IMR-90 (cell line): ENCODE measurements around the gene KMT2C. TPM values are rescaled to one million over a fixed set of nuclear protein-coding genes. Genes with fewer than 3 reads are reported as not detected.

Source experiments
- ATAC-seq: fragments of 200-7000 bp; cut with Tn5 transposase; 2 replicates; pipeline ENCODE4 v1.9.1; 2020; ENCODE audit warnings: low read depth, mild to moderate bottlenecking, moderate library complexity
- BruUV-seq: library from RNA; stranded (reverse); fragments of 400-500 nt; replicated peaks from 2 replicates; lab custom pipeline; 2021; lab: Mats Ljungman, UMichigan
- CTCF ChIA-PET: fragments of 300-600 bp; formaldehyde crosslinking; extraction: SDS; loops from one replicate; lab custom pipeline; 2021; ENCODE audit warnings: antibody characterized with exemption; lab: Yijun Ruan, JAX
- POLR2A ChIA-PET: fragments of 300-600 bp; sonication (Branson Sonifier 250); formaldehyde crosslinking; loops from one replicate; lab custom pipeline; 2022; ENCODE audit warnings: antibody characterized with exemption; ENCODE audit not compliant: unreplicated experiment; lab: Charles Lee
- DNase-seq: peaks from one replicate; pipeline ENCODE4 v3.0.0; 2013
- H2AFZ ChIP-seq: replicated peaks from 2 replicates; pipeline ENCODE3; 2013; ENCODE audit warnings: low read length, mild to moderate bottlenecking; ENCODE audit not compliant: poor library complexity
- H2AK5ac ChIP-seq: 2 replicates; pipeline ENCODE4 v1.6.1; 2013; ENCODE audit warnings: low read depth, low read length, inconsistent platforms
- H2AK9ac ChIP-seq: replicated peaks from 2 replicates; pipeline ENCODE3; 2013; ENCODE audit warnings: mild to moderate bottlenecking, low read depth, low read length, moderate library complexity; ENCODE audit not compliant: poor library complexity
- H2BK120ac ChIP-seq: 2 replicates; pipeline ENCODE4 v1.6.1; 2013; ENCODE audit warnings: low read depth, low read length, inconsistent platforms
- H2BK15ac ChIP-seq: 3 replicates; pipeline ENCODE4 v1.6.1; 2013; ENCODE audit warnings: low read depth, low read length, inconsistent platforms
- H2BK20ac ChIP-seq: 2 replicates; pipeline ENCODE4 v1.6.1; 2013; ENCODE audit warnings: low read depth, mild to moderate bottlenecking, inconsistent platforms, low read length, moderate library complexity
- H2BK5ac ChIP-seq: 2 replicates; pipeline ENCODE4 v1.6.1; 2013; ENCODE audit warnings: mild to moderate bottlenecking, low read depth, low read length, inconsistent platforms; ENCODE audit not compliant: poor library complexity, severe bottlenecking
- H3K14ac ChIP-seq: replicated peaks from 2 replicates; pipeline ENCODE4 v1.6.1; 2013; ENCODE audit warnings: low read depth, low read length, inconsistent platforms
- H3K18ac ChIP-seq: 2 replicates; pipeline ENCODE4 v1.6.1; 2013; ENCODE audit warnings: low read depth, low read length, control low read depth
- H3K23ac ChIP-seq: 2 replicates; pipeline ENCODE4 v1.6.1; 2013; ENCODE audit warnings: low read depth, low read length, inconsistent platforms
- H3K27ac ChIP-seq: 2 replicates; pipeline ENCODE4 v1.5.1; 2013; ENCODE audit warnings: mild to moderate bottlenecking, control low read depth, low read length; ENCODE audit not compliant: insufficient read depth
- H3K27me3 ChIP-seq: 2 replicates; pipeline ENCODE4 v1.6.1; 2013; ENCODE audit warnings: low read length; ENCODE audit not compliant: control insufficient read depth, insufficient read depth
- H3K36me3 ChIP-seq: 2 replicates; pipeline ENCODE4 v1.6.1; 2013; ENCODE audit warnings: low read length, mixed read lengths; ENCODE audit not compliant: control insufficient read depth, insufficient read depth
- H3K4ac ChIP-seq: 2 replicates; pipeline ENCODE4 v1.6.1; 2013; ENCODE audit warnings: low read depth, low read length, inconsistent platforms
- H3K4me1 ChIP-seq: 2 replicates; pipeline ENCODE4 v1.6.1; 2013; ENCODE audit warnings: low read length, mixed read lengths; ENCODE audit not compliant: control insufficient read depth, insufficient read depth
- H3K4me2 ChIP-seq: 2 replicates; pipeline ENCODE4 v1.6.1; 2013; ENCODE audit warnings: low read depth, mild to moderate bottlenecking, control low read depth, low read length, moderate library complexity
- H3K4me3 ChIP-seq: 2 replicates; pipeline ENCODE4 v1.5.1; 2013; ENCODE audit warnings: low read depth, mild to moderate bottlenecking, control low read depth, low read length, moderate library complexity; ENCODE audit not compliant: insufficient read depth
- H3K56ac ChIP-seq: 2 replicates; pipeline ENCODE4 v1.6.1; 2013; ENCODE audit warnings: low read length, inconsistent platforms; ENCODE audit not compliant: insufficient read depth; ENCODE audit errors: extremely low read depth
- H3K79me1 ChIP-seq, 2 experiments: 2 replicates each; pipeline ENCODE4 v1.6.1; 2013; ENCODE audit warnings: low read length in 2 of 2, inconsistent platforms in 1 of 2, low read depth in 1 of 2
- H3K9ac ChIP-seq: 2 replicates; pipeline ENCODE4 v1.6.1; 2013; ENCODE audit warnings: low read depth, low read length, control low read depth
- H3K9me1 ChIP-seq: 2 replicates; pipeline ENCODE4 v1.6.1; 2013; ENCODE audit warnings: low read length, inconsistent platforms; ENCODE audit not compliant: insufficient read depth
- H3K9me3 ChIP-seq: 2 replicates; pipeline ENCODE4 v1.6.1; 2013; ENCODE audit warnings: low read length; ENCODE audit not compliant: control insufficient read depth, insufficient read depth
- H4K20me1 ChIP-seq: 2 replicates; pipeline ENCODE4 v1.6.1; 2013; ENCODE audit warnings: low read length, inconsistent platforms; ENCODE audit not compliant: insufficient read depth
- H4K5ac ChIP-seq: 2 replicates; pipeline ENCODE4 v1.6.1; 2013; ENCODE audit warnings: mild to moderate bottlenecking, low read depth, low read length, control low read depth
- H4K8ac ChIP-seq, 2 experiments: 2 replicates each; pipeline ENCODE4 v1.6.1; 2013; ENCODE audit warnings: low read depth in 2 of 2, low read length in 2 of 2, control low read depth in 1 of 2, inconsistent platforms in 1 of 2
- H4K91ac ChIP-seq: 2 replicates; pipeline ENCODE4 v1.6.1; 2013; ENCODE audit warnings: low read depth, low read length, inconsistent platforms; ENCODE audit not compliant: insufficient read depth
- BHLHE40 ChIP-seq: fragments of 150-350 bp; IDR thresholded peaks from 2 replicates; pipeline ENCODE4 v1.6.1; 2016; ENCODE audit warnings: mild to moderate bottlenecking, low read depth, low read length
- CEBPB ChIP-seq: IDR thresholded peaks from 2 replicates; pipeline ENCODE4 v1.6.1; 2012; ENCODE audit warnings: low read depth, low read length, improper control_type of control experiment
- CHD1 ChIP-seq: IDR thresholded peaks from 2 replicates; pipeline ENCODE4 v1.6.1; 2012; ENCODE audit warnings: low read depth, low read length, improper control_type of control experiment
- CTCF ChIP-seq: conservative IDR thresholded peaks from 2 replicates; pipeline ENCODE4 v1.5.1; 2012; ENCODE audit warnings: mild to moderate bottlenecking, low read depth, low read length, improper control_type of control experiment
- ELK1 ChIP-seq: fragments of 150-350 bp; IDR thresholded peaks from 2 replicates; pipeline ENCODE4 v1.6.1; 2016; ENCODE audit warnings: low read depth, mild to moderate bottlenecking, low read length, moderate library complexity, borderline replicate concordance
- FOS ChIP-seq: fragments of 150-350 bp; IDR thresholded peaks from 2 replicates; pipeline ENCODE4 v1.6.1; 2016; ENCODE audit warnings: low read depth, low read length
- MAFK ChIP-seq: IDR thresholded peaks from 2 replicates; pipeline ENCODE4 v1.6.1; 2012; ENCODE audit warnings: low read depth, low read length, improper control_type of control experiment
- MAZ ChIP-seq: IDR thresholded peaks from 2 replicates; pipeline ENCODE4 v1.6.1; 2012; ENCODE audit warnings: low read depth, mild to moderate bottlenecking, low read length, improper control_type of control experiment, moderate library complexity, borderline replicate concordance
- MXI1 ChIP-seq: IDR thresholded peaks from 2 replicates; pipeline ENCODE4 v1.6.1; 2012; ENCODE audit warnings: low read depth, mild to moderate bottlenecking, low read length, moderate library complexity, borderline replicate concordance
- NFE2L2 ChIP-seq: fragments of 150-350 bp; IDR thresholded peaks from 2 replicates; pipeline ENCODE4 v1.6.1; 2016; ENCODE audit warnings: low read depth, mild to moderate bottlenecking, low read length
- POLR2A ChIP-seq: IDR thresholded peaks from 2 replicates; pipeline ENCODE4 v1.6.1; 2012; ENCODE audit warnings: mild to moderate bottlenecking, low read depth, low read length
- RAD21 ChIP-seq: IDR thresholded peaks from 2 replicates; pipeline ENCODE4 v1.6.1; 2012; ENCODE audit warnings: low read length, improper control_type of control experiment
- RCOR1 ChIP-seq: IDR thresholded peaks from 2 replicates; pipeline ENCODE4 v1.6.1; 2012; ENCODE audit warnings: mild to moderate bottlenecking, low read length, improper control_type of control experiment; ENCODE audit not compliant: insufficient replicate concordance
- RFX5 ChIP-seq: IDR thresholded peaks from 2 replicates; pipeline ENCODE4 v1.8.0; 2012; ENCODE audit warnings: low read depth, mild to moderate bottlenecking, low read length, moderate library complexity
- SMC3 ChIP-seq: fragments of 150-350 bp; IDR thresholded peaks from 2 replicates; pipeline ENCODE4 v1.6.1; 2016; ENCODE audit warnings: low read depth, mild to moderate bottlenecking, antibody characterized with exemption, low read length, moderate library complexity
- USF2 ChIP-seq: fragments of 150-350 bp; IDR thresholded peaks from 2 replicates; pipeline ENCODE4 v1.6.1; 2017; ENCODE audit warnings: mild to moderate bottlenecking, antibody characterized with exemption, low read length, low read depth
- WGBS, 2 experiments: methylation state at CpG; one replicate each; pipeline versions ENCODE4 v1.1.5 to v1.1.7; 2013; ENCODE audit warnings: missing lambda C conversion rate in 2 of 2; ENCODE audit not compliant: insufficient read length in 1 of 2; ENCODE audit errors: extremely low coverage in 2 of 2; 5-methylcytosine and 5-hydroxymethylcytosine counted together
- dilution Hi-C: fragments of 300-500 bp; cut with HindIII; formaldehyde crosslinking; loops from one replicate; pipeline ENCODE4 v1.14.3; 2018; ENCODE audit warnings: low sequenced_read_pairs; ENCODE audit not compliant: unreplicated experiment
- in situ Hi-C: fragments of 300-500 bp; cut with MboI; formaldehyde crosslinking; loops from 3 replicates; pipeline ENCODE4 v1.14.3; 2019; ENCODE audit warnings: low sequenced_read_pairs, inconsistent platforms, mixed read lengths
- intact Hi-C: fragments of 100-400 bp; cut with micrococcal nuclease; formaldehyde crosslinking; loops from 2 replicates; pipeline ENCODE4 v1.10.0; 2022
- polyA plus RNA-seq, 3 experiments: library from polyadenylated mRNA; depleted of rRNA; stranded (reverse); fragments of >200 nt; gene quantifications; 2 replicates each; pipeline ENCODE4 v1.2.3, GENCODE V29; 2012; ENCODE audit warnings: low replicate concordance in 1 of 3
- total RNA-seq: library from RNA; depleted of rRNA; stranded (reverse); fragments of >200 nt; gene quantifications from 2 replicates; pipeline ENCODE4 v1.2.3, GENCODE V29; 2012

The KMT2C gene
- total and polyA plus RNA-seq, 2 of the 4 experiments (the other 2 are of a cell fraction), result 8.0 to 23.3 TPM

- in situ Hi-C loops, result no loop called here
These were observed 123.5 kb downstream of the KMT2C start for GRCh38 chr7:152312316-152312715.

More at GRCh38 chr7:152312316-152312715, 123.5 kb downstream of the KMT2C start:
- Histone ChIP-seq H2AFZ (no peak overlapping the region), H4K8ac (no peak overlapping the region), H3K27ac (no peak overlapping the region), H3K36me3 (peaks cover 17% of the 10 kb centered on the region), H2BK15ac (no peak overlapping the region), H3K4me2 (peak overlapping the region; percentile 10; the same call in 1 of the 2 replicates), H3K23ac (no peak overlapping the region), H4K5ac (no peak overlapping the region), H3K4me3 (no peak overlapping the region), H2BK5ac (no peak overlapping the region), H2BK20ac (no peak overlapping the region), H2BK120ac (no peak overlapping the region), H2AK9ac (no peak overlapping the region), H3K14ac (0 out of 2 replicates have a peak overlapping the region, but pooled peaks have one; percentile 7), H4K20me1 (0 out of 2 replicates have a peak, but pooled peaks cover 7% of the 10 kb centered on the region), H3K4me1 (no peaks in the 10 kb centered on the region), H3K9me3 (no peaks in the 10 kb centered on the region), H3K27me3 (no peaks in the 10 kb centered on the region), H4K91ac (no peak overlapping the region), H3K9ac (no peak overlapping the region), H3K9me1 (peaks cover 2% of the 10 kb centered on the region; the same call in 1 of the 2 replicates), H3K18ac (no peak overlapping the region), H3K56ac (no peak overlapping the region), H3K79me1 (peaks cover 8 to 24% of the 10 kb centered on the region in 2 experiments), H2AK5ac (no peak overlapping the region), H3K4ac (no peak overlapping the region)
- TF ChIP-seq CTCF, result no peak
- TF ChIP-seq SMC3, result no peak
- no peak for TF ChIP-seq BHLHE40
- no peak for TF ChIP-seq RAD21
- TF ChIP-seq CEBPB, result no peak
- no peak for TF ChIP-seq FOS
- TF ChIP-seq POLR2A, result no peak
- no peak for TF ChIP-seq CHD1
- TF ChIP-seq MAZ, result no peak
- TF ChIP-seq NFE2L2, result no peak
- TF ChIP-seq RFX5, result no peak
- no peak for TF ChIP-seq MAFK
- no peak for TF ChIP-seq ELK1
- TF ChIP-seq RCOR1, result no peak
- TF ChIP-seq USF2, result no peak
- no peak for TF ChIP-seq MXI1
- ATAC-seq, result peak; percentile 32
- dilution Hi-C loops (no loop called here), intact Hi-C loops (no loop called here)
- no TSS peak for BruUV-seq
- POLR2A ChIA-PET, result no interaction called here
- CTCF ChIA-PET, result no interaction called here
- WGBS, 2 experiments, result 29% methylated on average over 2 of the region's 2 CpGs; no CpG with 5 or more reads in 1 of the 2 experiments
- DNase-seq, result peak; percentile 64
